Liver (tissue), 9 donors: ENCODE data around the gene FGD2. TPM values are rescaled to one million over a fixed set of nuclear protein-coding genes. Genes with fewer than 3 reads are reported as not detected.

Source experiments
- DNase-seq: peaks from one replicate; pipeline ENCODE4 v3.0.0-alpha.2; 2017; ENCODE audit warnings: low spot score
- H3K27ac ChIP-seq, 2 donors: one replicate each; pipeline ENCODE4 v1.7.0; 2013; ENCODE audit warnings: inconsistent platforms in 2 of 2, low read length in 2 of 2, control low read depth in 1 of 2, low read depth in 1 of 2, mild to moderate bottlenecking in 1 of 2
- H3K27me3 ChIP-seq, 4 donors: one replicate each; pipeline versions ENCODE4 v1.6.1 to v1.7.0; 2013; ENCODE audit warnings: low read length in 3 of 4, inconsistent platforms in 1 of 4, mild to moderate bottlenecking in 1 of 4, moderate library complexity in 1 of 4; ENCODE audit not compliant: control insufficient read depth in 4 of 4, insufficient read depth in 4 of 4
- H3K36me3 ChIP-seq, 4 donors: one replicate each; pipeline versions ENCODE4 v1.6.1 to v1.7.0; 2013; ENCODE audit warnings: low read length in 3 of 4, mild to moderate bottlenecking in 3 of 4, low read depth in 1 of 4, moderate library complexity in 1 of 4; ENCODE audit not compliant: control insufficient read depth in 4 of 4, insufficient read depth in 3 of 4
- H3K4me1 ChIP-seq, 4 donors: one replicate each; pipeline versions ENCODE4 v1.6.1 to v1.7.0; 2013; ENCODE audit warnings: low read length in 3 of 4, mild to moderate bottlenecking in 3 of 4, moderate library complexity in 1 of 4; ENCODE audit not compliant: control insufficient read depth in 4 of 4, insufficient read depth in 4 of 4
- H3K4me3 ChIP-seq, 3 donors: one replicate each; pipeline versions ENCODE4 v1.6.1 to v1.7.0; 2013; ENCODE audit warnings: low read length in 3 of 3, control low read depth in 1 of 3, low read depth in 1 of 3, mild to moderate bottlenecking in 1 of 3
- H3K9ac ChIP-seq, 2 donors: one replicate each; pipeline ENCODE4 v1.7.0; 2013; ENCODE audit warnings: low read length in 2 of 2, mild to moderate bottlenecking in 2 of 2, moderate library complexity in 2 of 2, control low read depth in 1 of 2, low read depth in 1 of 2
- H3K9me3 ChIP-seq, 4 donors: one replicate each; pipeline versions ENCODE4 v1.6.1 to v1.7.0; 2013; ENCODE audit warnings: low read length in 3 of 4; ENCODE audit not compliant: control insufficient read depth in 4 of 4
- ATF3 ChIP-seq: IDR thresholded peaks from 2 replicates; pipeline ENCODE4 v1.6.1; 2016; ENCODE audit warnings: antibody characterized with exemption
- CTCF ChIP-seq: fragments of 150-350 bp; IDR thresholded peaks from 2 replicates; pipeline ENCODE4 v1.5.1; 2017; ENCODE audit warnings: improper control_type of control experiment, low read depth, low read length; ENCODE audit not compliant: missing input control
- EGR1 ChIP-seq, 2 donors: IDR thresholded peaks; 2 replicates each; pipeline ENCODE4 v1.6.1; 2016 to 2018; ENCODE audit warnings: antibody characterized with exemption in 2 of 2, low read depth in 2 of 2
- FOXA1 ChIP-seq: IDR thresholded peaks from 2 replicates; pipeline ENCODE4 v1.6.1; 2016; ENCODE audit warnings: antibody characterized with exemption
- FOXA2 ChIP-seq: IDR thresholded peaks from 2 replicates; pipeline ENCODE4 v1.6.1; 2016; ENCODE audit warnings: antibody characterized with exemption
- GABPA ChIP-seq, 2 donors: IDR thresholded peaks in 1 of 2; conservative IDR thresholded peaks in 1 of 2; 2 replicates each; pipeline ENCODE4 v1.6.1; 2016; ENCODE audit warnings: antibody characterized with exemption in 2 of 2, mild to moderate bottlenecking in 1 of 2, moderate library complexity in 1 of 2
- HNF4A ChIP-seq, 2 donors: conservative IDR thresholded peaks; 2 replicates each; pipeline ENCODE4 v1.6.1; 2016; ENCODE audit warnings: antibody characterized with exemption in 2 of 2, mild to moderate bottlenecking in 2 of 2
- HNF4G ChIP-seq: IDR thresholded peaks from 2 replicates; pipeline ENCODE4 v1.6.1; 2016; ENCODE audit warnings: antibody characterized with exemption
- JUND ChIP-seq, 2 donors: IDR thresholded peaks; 2 replicates each; pipeline ENCODE4 v1.6.1; 2016; ENCODE audit warnings: antibody characterized with exemption in 2 of 2
- MAX ChIP-seq: IDR thresholded peaks from 2 replicates; pipeline ENCODE4 v1.6.1; 2016; ENCODE audit warnings: antibody characterized with exemption
- NR2F2 ChIP-seq: IDR thresholded peaks from 2 replicates; pipeline ENCODE4 v1.6.1; 2016; ENCODE audit warnings: antibody characterized with exemption
- RAD21 ChIP-seq, 2 donors: IDR thresholded peaks; 2 replicates each; pipeline ENCODE4 v1.6.1; 2016; ENCODE audit warnings: antibody characterized with exemption in 2 of 2, mild to moderate bottlenecking in 2 of 2
- REST ChIP-seq: IDR thresholded peaks from 2 replicates; pipeline ENCODE4 v1.6.1; 2016; ENCODE audit warnings: antibody characterized with exemption, mild to moderate bottlenecking
- RXRA ChIP-seq, 2 donors: IDR thresholded peaks; 2 replicates each; pipeline ENCODE4 v1.6.1; 2017 to 2018; ENCODE audit warnings: antibody characterized with exemption in 2 of 2, mild to moderate bottlenecking in 1 of 2
- SP1 ChIP-seq: IDR thresholded peaks from 2 replicates; pipeline ENCODE4 v1.6.1; 2018; ENCODE audit warnings: antibody characterized with exemption, mild to moderate bottlenecking
- TAF1 ChIP-seq: conservative IDR thresholded peaks from 2 replicates; pipeline ENCODE4 v1.6.1; 2016; ENCODE audit warnings: antibody characterized with exemption, mild to moderate bottlenecking
- YY1 ChIP-seq: IDR thresholded peaks from 2 replicates; pipeline ENCODE4 v1.6.1; 2016; ENCODE audit warnings: antibody characterized with exemption, mild to moderate bottlenecking
- ZBTB33 ChIP-seq: IDR thresholded peaks from 2 replicates; pipeline ENCODE4 v1.6.1; 2016; ENCODE audit warnings: antibody characterized with exemption
- WGBS: extraction: QIAGEN DNeasy Blood & Tissue Kit; methylation state at CpG from one replicate; pipeline ENCODE4 v1.1.7; 2013; 5-methylcytosine and 5-hydroxymethylcytosine counted together
- polyA plus RNA-seq, 2 donors: library from polyadenylated mRNA; stranded (reverse) in 1 of 2; unstranded in 1 of 2; fragments of 200-250 nt in 1 of 2; fragments of >200 nt in 1 of 2; fragmentation: Nextera tagmentation in 1 of 2; extraction: Ambion mirVana in 1 of 2; gene quantifications; one replicate each; pipeline versions ENCODE4 v1.2.1 to v1.2.3, GENCODE V29; 2013 to 2015
- total RNA-seq, 2 donors: library from RNA; depleted of rRNA; stranded (reverse); fragments of >200 nt; gene quantifications; one replicate each; pipeline ENCODE4 v1.2.3, GENCODE V29; 2014
- donor health status: healthy.
- donor health status: healthy.
- donor health status: healthy.
- donor health status: healthy.
- donor health status: healthy.

The FGD2 gene
- total and polyA plus RNA-seq, 4 donors: 4.6 to 24.4 (median 9.1) TPM

GRCh38 chr6:37069639-37070038 is 64.2 kb downstream of the FGD2 start:
- peaks cover under 1 to 11% (median 8%) of the 10 kb centered on the region in 4 donors for H3K4me1 ChIP-seq
- TF ChIP-seq JUND (IDR thresholded peaks at IDR 0.05) (no peak), NR2F2 (no peak), SP1 (no peak), EGR1 (IDR thresholded peaks at IDR 0.05; ENCODE audit: low read depth in 2 of 2) (no peak), ZBTB33 (no peak), REST (no peak), RXRA (IDR thresholded peaks at IDR 0.05) (no peak), CTCF (no peak), MAX (no peak), FOXA2 (no peak), YY1 (no peak), ATF3 (no peak), RAD21 (IDR thresholded peaks at IDR 0.05) (no peak), HNF4G (no peak), FOXA1 (no peak), TAF1 (no peak), GABPA (IDR thresholded peaks at IDR 0.05 in 1 of 2, conservative IDR thresholded peaks at IDR 0.05 in 1 of 2) (no peak), HNF4A (conservative IDR thresholded peaks at IDR 0.05) (no peak)
- DNase-seq: no peak
- H3K4me3 ChIP-seq: no peak overlapping the region
- H3K27ac ChIP-seq: no peak overlapping the region
- 89% methylated on average over 5 of the region's 5 CpGs for WGBS
- no peaks in the 10 kb centered on the region for H3K27me3 ChIP-seq
- no peaks in the 10 kb centered on the region for H3K9me3 ChIP-seq
- H3K9ac ChIP-seq: no peak overlapping the region
- no peaks in the 10 kb centered on the region for H3K36me3 ChIP-seq
